HG03064 (cell line): ENCODE measurements around the gene LUZP1.

ENCODE experiments used
- ATAC-seq: cut with Tn5 transposase; IDR thresholded peaks from one replicate; pipeline ENCODE4 v1.9.1; 2021; ENCODE audit warnings: low read depth; ENCODE audit not compliant: unreplicated experiment

The LUZP1 gene

GRCh38 chr1:23037081-23037740 is 131.4 kb downstream of the LUZP1 start:
- ATAC-seq, result no peak

DNA sequence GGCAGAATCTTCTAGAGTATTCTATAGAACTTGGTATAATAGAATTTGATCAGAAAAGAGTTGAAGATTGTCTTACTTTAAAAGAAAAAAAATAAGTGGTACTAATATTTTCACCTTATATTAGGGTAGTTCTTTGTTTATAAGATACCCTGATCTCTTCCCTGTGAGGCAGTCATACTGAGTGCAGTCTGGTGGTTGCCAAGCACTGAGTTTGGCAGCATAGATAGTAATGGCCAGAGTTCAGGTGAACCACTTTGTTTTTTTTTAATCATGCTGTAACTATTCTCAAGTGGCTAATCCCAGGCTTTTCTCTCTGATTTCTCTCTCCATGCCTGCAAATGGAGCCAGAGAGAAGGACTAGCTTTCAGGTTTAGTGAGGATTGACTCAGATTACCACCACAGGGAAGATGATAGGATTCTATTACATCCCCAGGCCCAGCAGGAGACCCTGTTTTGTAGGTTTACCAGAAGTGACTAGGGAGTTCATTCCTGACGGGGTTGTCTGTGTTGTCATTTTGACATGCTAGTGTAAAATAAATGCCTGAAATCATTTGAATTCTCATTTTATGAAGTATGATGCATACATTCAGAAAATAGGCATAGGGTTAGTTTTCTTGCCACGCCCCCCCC is 132.7 kb downstream of the LUZP1 start:
- ATAC-seq, result no peak
